GM06990 (cell line): ENCODE measurements around the gene UBAP2L.

ENCODE experiments used
- DNase-seq: peaks from one replicate; pipeline ENCODE4 v3.0.0-alpha.2; 2011; ENCODE audit not compliant: insufficient read length; ENCODE audit errors: extremely low read depth
- H3K27me3 ChIP-seq: replicated peaks from 2 replicates; pipeline ENCODE4 v1.6.0; 2011; ENCODE audit warnings: low read length; ENCODE audit not compliant: control insufficient read depth, insufficient read depth
- H3K36me3 ChIP-seq: 2 replicates; pipeline ENCODE4 v1.5.1; 2011; ENCODE audit warnings: low read length; ENCODE audit not compliant: control insufficient read depth, insufficient read depth
- H3K4me3 ChIP-seq: replicated peaks from 2 replicates; pipeline ENCODE4 v1.5.1; 2011; ENCODE audit warnings: low read depth, mild to moderate bottlenecking, control low read depth, low read length
- TF ChIP-seq, protein P1 (sequence below): IDR thresholded peaks from 2 replicates; pipeline ENCODE4 v1.5.1; 2011; ENCODE audit warnings: low read length, control low read depth, mild to moderate bottlenecking, inconsistent platforms; ENCODE audit not compliant: insufficient read depth, poor library complexity, severe bottlenecking

The UBAP2L gene

DNA sequence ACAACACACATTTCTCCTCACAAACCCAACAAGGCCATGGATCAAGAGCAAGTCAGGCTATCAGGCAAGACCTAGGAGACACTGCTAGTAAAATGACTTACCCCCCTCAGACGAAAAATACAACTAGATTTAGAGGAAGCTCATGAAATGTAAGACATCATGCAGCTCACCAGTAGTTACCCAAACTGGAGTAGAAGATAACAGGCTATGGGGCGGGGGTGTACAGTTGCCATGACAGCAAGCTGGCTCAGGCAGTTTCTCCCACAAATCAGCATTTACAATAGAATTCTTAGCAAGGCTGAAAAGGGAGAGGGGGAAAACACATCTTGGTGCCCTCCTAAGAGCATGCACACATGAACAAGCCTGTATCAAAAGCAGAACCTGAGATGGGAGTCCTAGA is 42.7 kb upstream of the UBAP2L start:
- H3K4me3 ChIP-seq, result no peak overlapping the region
- H3K27me3 ChIP-seq, result no peaks in the 10 kb centered on the region
- H3K36me3 ChIP-seq, result peaks cover 6% of the 10 kb centered on the region
- DNase-seq, result no peak
- TF ChIP-seq, protein P1, sequence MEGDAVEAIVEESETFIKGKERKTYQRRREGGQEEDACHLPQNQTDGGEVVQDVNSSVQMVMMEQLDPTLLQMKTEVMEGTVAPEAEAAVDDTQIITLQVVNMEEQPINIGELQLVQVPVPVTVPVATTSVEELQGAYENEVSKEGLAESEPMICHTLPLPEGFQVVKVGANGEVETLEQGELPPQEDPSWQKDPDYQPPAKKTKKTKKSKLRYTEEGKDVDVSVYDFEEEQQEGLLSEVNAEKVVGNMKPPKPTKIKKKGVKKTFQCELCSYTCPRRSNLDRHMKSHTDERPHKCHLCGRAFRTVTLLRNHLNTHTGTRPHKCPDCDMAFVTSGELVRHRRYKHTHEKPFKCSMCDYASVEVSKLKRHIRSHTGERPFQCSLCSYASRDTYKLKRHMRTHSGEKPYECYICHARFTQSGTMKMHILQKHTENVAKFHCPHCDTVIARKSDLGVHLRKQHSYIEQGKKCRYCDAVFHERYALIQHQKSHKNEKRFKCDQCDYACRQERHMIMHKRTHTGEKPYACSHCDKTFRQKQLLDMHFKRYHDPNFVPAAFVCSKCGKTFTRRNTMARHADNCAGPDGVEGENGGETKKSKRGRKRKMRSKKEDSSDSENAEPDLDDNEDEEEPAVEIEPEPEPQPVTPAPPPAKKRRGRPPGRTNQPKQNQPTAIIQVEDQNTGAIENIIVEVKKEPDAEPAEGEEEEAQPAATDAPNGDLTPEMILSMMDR, result no peak

DNA sequence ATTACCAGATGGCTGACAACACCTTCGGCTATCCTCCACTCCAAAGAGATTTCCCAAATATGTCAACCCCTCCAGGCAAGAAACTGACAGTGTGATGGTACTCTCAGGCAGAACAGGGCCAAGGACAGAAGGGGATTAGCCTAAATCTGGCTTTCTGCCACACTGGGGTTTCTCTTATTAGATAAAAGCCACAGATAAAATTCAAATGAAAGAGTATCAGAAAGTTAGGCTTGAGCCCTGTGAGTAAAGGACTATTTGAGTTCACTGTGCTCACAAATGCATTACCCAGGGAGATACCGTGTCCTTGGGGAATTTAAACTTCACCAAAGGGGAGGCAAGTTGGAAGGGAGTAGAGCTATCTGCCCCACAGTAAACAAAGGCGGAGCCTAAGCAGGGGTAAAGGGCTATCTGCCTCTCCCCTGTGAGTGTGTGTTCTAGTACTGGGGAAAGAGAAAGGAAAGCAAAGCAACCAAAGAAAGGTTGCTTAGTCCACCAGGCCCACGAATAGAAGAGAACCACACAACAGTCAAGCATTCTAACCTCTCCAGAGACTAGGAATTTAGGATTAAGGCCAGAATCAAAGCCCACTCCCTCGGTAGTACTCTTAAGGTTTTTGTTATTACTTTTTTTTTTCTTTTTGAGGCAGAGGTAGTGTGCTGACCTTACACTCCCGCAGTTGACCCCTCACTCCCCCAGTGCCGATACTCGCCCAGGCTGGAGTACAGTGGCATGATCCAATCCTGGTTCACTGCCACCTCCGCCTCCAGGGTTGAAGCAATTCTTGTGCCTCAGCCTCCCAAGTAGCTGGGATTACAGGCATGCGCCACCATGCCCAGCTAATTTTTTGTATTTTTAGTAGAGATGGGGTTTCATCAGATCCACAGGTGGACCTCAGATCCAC is 41.6 kb upstream of the UBAP2L start:
- Histone ChIP-seq H3K4me3 (no peak overlapping the region; the same call in 1 of the 2 replicates), H3K27me3 (no peaks in the 10 kb centered on the region), H3K36me3 (peaks cover 5% of the 10 kb centered on the region; the same call in 1 of the 2 replicates)
- TF ChIP-seq, protein P1, result no peak
- DNase-seq, result no peak

DNA sequence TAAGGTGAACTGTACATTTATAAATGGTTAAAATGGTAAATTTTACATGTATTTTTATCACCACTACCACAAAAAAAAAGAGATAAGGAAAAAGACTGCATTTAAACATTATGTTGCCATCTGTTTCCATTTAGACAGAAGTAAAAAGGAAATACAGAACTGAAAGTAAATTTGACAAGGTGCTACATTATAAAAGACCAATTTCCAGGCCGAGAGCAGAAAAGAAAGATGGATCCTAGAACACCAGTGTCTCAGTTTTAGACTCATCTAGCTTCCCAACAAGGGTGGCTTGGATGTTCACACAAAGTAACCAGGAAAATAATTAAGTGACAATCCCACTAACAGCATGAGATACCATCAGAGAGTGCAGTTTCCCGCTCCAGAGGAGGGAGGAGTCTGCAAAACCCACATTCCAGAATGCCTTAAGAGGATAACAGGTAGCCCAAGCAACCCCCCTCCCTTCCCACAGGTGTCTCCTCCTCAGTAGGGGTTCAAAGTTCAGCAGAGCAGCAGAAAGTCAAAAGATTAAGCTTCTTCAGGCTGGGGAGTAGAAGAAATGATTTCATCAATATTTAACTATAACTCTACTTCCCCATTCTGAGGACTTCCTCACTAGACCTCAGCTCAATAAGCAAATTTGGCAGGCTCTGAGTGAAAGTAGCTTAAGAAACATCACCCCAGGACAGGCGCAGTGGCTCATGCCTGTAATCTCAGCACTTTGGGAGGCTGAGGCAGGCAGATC is 40.6 kb upstream of the UBAP2L start:
- peak; percentile 53 for DNase-seq
- Histone ChIP-seq H3K36me3 (peaks cover 5% of the 10 kb centered on the region; the same call in 1 of the 2 replicates), H3K4me3 (peak overlapping the region; percentile 50), H3K27me3 (no peaks in the 10 kb centered on the region)
- TF ChIP-seq, protein P1, result no peak

DNA sequence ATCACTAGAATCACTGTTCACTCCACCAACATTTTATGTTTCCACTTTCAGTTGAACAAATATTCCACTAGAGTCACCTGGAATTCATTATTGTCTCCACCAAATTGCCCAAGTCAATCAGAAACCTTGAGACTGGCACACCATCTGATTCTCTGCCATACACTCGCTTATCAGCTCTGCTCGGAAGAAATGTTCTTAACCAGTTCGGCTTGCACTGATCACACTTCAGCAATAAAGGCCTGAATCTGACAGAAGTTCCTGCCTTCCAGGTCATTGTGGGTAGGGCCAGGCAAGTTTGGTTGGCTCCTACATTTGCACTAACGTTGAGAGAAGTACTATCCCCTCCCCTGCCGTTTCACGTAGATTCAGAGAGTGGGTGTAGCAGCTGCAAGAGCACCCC is 38.8 kb upstream of the UBAP2L start:
- no peak for DNase-seq
- TF ChIP-seq, protein P1, result no peak
- Histone ChIP-seq H3K27me3 (no peaks in the 10 kb centered on the region), H3K36me3 (peaks cover 5% of the 10 kb centered on the region; the same call in 1 of the 2 replicates), H3K4me3 (peak overlapping the region; percentile 100)

DNA sequence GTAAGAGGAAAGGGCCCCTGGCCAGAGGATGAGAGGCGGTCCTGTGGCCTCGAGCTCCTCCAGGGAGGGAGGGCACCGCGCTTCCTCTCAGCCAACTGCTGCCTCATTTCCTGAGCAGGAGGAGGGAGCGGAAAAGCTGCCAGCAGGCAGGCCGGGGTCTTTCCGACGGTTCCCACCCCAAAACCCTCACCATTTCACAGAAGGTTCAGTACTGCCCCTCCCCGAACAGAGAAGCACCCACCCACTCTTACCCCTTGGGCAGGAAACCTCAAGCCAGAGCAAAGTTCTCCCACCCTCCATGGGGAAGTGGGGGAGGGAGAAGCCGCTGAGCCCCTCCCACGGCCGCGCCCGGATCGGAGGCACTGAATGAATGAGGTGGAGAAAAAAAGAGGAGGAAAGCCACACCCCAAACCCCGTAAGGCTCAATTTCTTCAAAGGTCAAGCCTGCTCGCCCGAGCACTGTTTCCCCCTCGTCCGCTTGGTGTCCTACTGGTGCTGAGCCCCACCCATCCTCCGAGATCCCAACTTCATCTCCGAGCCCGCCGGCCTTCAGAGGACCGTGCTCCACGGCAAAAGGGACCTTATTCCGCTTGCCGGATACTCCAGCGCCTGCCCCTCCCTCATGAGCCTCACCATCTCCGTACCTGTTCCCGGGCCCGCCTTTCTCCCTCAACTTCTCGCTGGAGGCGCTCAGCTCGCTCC is 38.3 kb upstream of the UBAP2L start:
- peaks cover 4% of the 10 kb centered on the region; the same call in 1 of the 2 replicates for H3K36me3 ChIP-seq
- peak; percentile 81 for DNase-seq
- peak overlapping the region; percentile 100 for H3K4me3 ChIP-seq
- TF ChIP-seq, protein P1, result no peak
- no peaks in the 10 kb centered on the region for H3K27me3 ChIP-seq
